KMS-11 (cell line): Measurements from ENCODE around the gene URM1.

Experiments used
- H2AFZ ChIP-seq: fragments of 200-600 bp; sonication (generic); 2 replicates; pipeline ENCODE4 v1.6.1; 2016; ENCODE audit warnings: antibody characterized with exemption, mixed run types, low read depth
- H3K27ac ChIP-seq: fragments of 200-600 bp; sonication (generic); 2 replicates; pipeline ENCODE4 v1.6.1; 2016; ENCODE audit warnings: mild to moderate bottlenecking, mixed run types
- H3K27me3 ChIP-seq: fragments of 200-600 bp; sonication (generic); 2 replicates; pipeline ENCODE4 v1.6.1; 2017; ENCODE audit warnings: mild to moderate bottlenecking, low read depth, mixed run types, moderate library complexity; ENCODE audit not compliant: insufficient read depth
- H3K36me3 ChIP-seq: fragments of 200-600 bp; sonication (generic); 2 replicates; pipeline ENCODE4 v1.6.1; 2017; ENCODE audit warnings: mild to moderate bottlenecking, mixed run types; ENCODE audit not compliant: insufficient read depth
- H3K4me1 ChIP-seq: fragments of 200-600 bp; sonication (generic); 2 replicates; pipeline ENCODE4 v1.6.1; 2016; ENCODE audit warnings: mild to moderate bottlenecking, low read depth, mixed run types; ENCODE audit not compliant: poor library complexity, severe bottlenecking
- H3K4me2 ChIP-seq: fragments of 200-600 bp; sonication (generic); 2 replicates; pipeline ENCODE4 v1.7.0; 2016; ENCODE audit warnings: mild to moderate bottlenecking, mixed run types
- H3K4me3 ChIP-seq: fragments of 200-600 bp; sonication (generic); IDR thresholded peaks from 2 replicates; pipeline ENCODE4 v1.6.1; 2017; ENCODE audit warnings: low read depth, low read length, mixed read lengths; ENCODE audit not compliant: insufficient read depth
- H3K79me2 ChIP-seq: fragments of 200-600 bp; sonication (generic); 2 replicates; pipeline ENCODE4 v1.6.1; 2016; ENCODE audit warnings: low read depth, mixed run types; ENCODE audit not compliant: insufficient read depth
- H3K9ac ChIP-seq: fragments of 200-600 bp; sonication (generic); 2 replicates; pipeline ENCODE4 v1.6.1; 2016; ENCODE audit warnings: mild to moderate bottlenecking, mixed run types
- H4K20me1 ChIP-seq: fragments of 200-600 bp; sonication (generic); 2 replicates; pipeline ENCODE4 v1.6.1; 2016; ENCODE audit warnings: mild to moderate bottlenecking, mixed run types; ENCODE audit not compliant: insufficient read depth
- CTCF ChIP-seq: fragments of 200-600 bp; sonication (generic); conservative IDR thresholded peaks from 2 replicates; pipeline ENCODE4 v1.6.1; 2017; ENCODE audit warnings: low read depth, mild to moderate bottlenecking, antibody characterized with exemption, low read length, moderate library complexity, mixed read lengths

The URM1 gene

DNA sequence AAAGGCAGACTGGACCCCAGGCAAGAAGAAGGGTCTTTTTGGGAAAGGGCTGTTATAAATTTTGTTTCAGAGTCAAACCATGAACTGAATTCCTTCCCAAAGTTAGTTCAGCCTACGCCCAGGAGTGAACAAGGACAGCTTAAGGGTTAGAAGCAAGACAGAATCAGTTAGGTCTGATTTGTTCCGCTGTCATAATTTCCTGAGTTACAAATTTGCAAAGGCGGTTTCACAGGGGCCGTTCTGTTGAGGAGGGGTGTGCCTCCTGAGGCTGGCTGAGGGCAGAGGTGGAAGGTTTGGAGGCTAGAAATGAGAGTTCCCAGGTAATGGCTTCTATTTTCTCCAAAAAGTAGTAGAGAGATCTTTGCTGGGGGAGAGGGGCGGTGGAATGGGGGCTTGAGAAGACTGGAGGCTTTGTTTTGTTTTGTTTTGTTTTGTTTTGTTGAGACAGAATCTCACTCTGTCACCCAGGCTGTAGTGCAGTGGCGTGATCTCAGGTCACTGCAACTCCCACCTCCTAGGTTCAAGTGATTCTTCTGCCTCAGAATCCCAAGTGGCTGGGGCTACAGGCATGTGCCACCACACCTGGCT, 45.4 kb downstream of the URM1 start:
- Histone ChIP-seq H3K9ac (no peak overlapping the region), H3K27me3 (peaks cover 26% of the 10 kb centered on the region), H3K27ac (no peak overlapping the region), H3K4me1 (peaks cover 15% of the 10 kb centered on the region), H3K79me2 (no peaks in the 10 kb centered on the region), H3K4me2 (no peak overlapping the region), H4K20me1 (no peaks in the 10 kb centered on the region), H3K4me3 (no peak overlapping the region), H3K36me3 (no peaks in the 10 kb centered on the region), H2AFZ (no peak overlapping the region)
- TF ChIP-seq CTCF: no peak

GRCh38 chr9:128419061-128419925, 48.1 kb downstream of the URM1 start:
- no peak for TF ChIP-seq CTCF
- Histone ChIP-seq H3K4me1 (peaks cover 9% of the 10 kb centered on the region), H3K27me3 (peaks cover 23% of the 10 kb centered on the region), H3K4me2 (peak overlapping the region; percentile 88), H3K4me3 (no peak overlapping the region), H2AFZ (peak overlapping the region; percentile 98; the same call in 1 of the 2 replicates), H3K27ac (no peak overlapping the region), H3K79me2 (no peaks in the 10 kb centered on the region), H3K9ac (no peak overlapping the region; the same call in 1 of the 2 replicates), H3K36me3 (no peaks in the 10 kb centered on the region), H4K20me1 (no peaks in the 10 kb centered on the region)

DNA sequence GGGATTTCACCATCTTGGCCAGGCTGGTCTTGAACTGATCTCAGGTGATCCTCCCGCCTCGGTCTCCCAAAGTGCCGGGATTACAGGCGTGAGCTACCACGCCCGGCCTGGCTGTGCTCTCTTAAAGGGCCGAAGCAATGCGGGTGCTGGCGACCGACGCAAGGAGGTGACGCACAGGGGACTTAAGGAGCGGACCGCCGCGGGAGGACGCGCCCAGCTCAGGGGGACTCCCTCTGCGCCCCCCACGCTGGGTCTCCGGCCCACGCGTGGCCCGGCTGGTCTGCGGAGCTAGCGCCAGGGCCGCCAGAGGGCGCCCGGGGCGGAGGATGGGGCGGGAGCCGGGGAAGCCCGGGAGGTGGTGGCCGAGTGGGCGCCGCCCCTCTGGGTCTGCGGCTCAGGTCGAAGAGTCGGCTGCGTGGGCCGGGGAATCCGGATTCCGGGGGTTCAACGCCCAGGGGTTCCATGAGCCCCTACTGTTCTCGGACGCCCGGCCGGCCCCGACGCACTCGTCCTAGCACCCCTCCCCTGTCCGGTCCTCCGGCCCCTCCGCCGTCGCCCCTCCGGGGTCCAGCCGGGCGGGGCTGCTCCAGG, 49.0 kb downstream of the URM1 start:
- TF ChIP-seq CTCF: peak; percentile 85
- no peak overlapping the region for H3K4me3 ChIP-seq
- H3K36me3 ChIP-seq: no peaks in the 10 kb centered on the region
- H2AFZ ChIP-seq: peak overlapping the region; percentile 98
- H3K4me1 ChIP-seq: peaks cover 9% of the 10 kb centered on the region
- H4K20me1 ChIP-seq: no peaks in the 10 kb centered on the region
- H3K9ac ChIP-seq: peak overlapping the region; percentile 36; the same call in 1 of the 2 replicates
- no peak overlapping the region for H3K27ac ChIP-seq
- H3K79me2 ChIP-seq: no peaks in the 10 kb centered on the region
- H3K4me2 ChIP-seq: peak overlapping the region; percentile 88
- H3K27me3 ChIP-seq: peaks cover 23% of the 10 kb centered on the region

GRCh38 chr9:128420651-128421481, 49.7 kb downstream of the URM1 start, which contains the start of gene CERCAM:
TSS of gene CERCAM (plus strand) at chr9:128420857. CDS start at chr9:128420878, 21 bp downstream.
- peak within 1 kb of the TSS; percentile 36; the same call in 1 of the 2 replicates for H3K9ac ChIP-seq
- no peaks in the 10 kb centered on the region for H4K20me1 ChIP-seq
- H3K4me1 ChIP-seq: peaks cover 9% of the 10 kb centered on the region
- H3K27me3 ChIP-seq: peaks cover 23% of the 10 kb centered on the region
- no peaks in the 10 kb centered on the region for H3K36me3 ChIP-seq
- H3K79me2 ChIP-seq: no peaks in the 10 kb centered on the region
- H3K4me2 ChIP-seq: peak within 1 kb of the TSS; percentile 88
- H2AFZ ChIP-seq: peak within 1 kb of the TSS; percentile 98
- no peak for TF ChIP-seq CTCF
- H3K4me3 ChIP-seq: no peak within 1 kb of the TSS
- H3K27ac ChIP-seq: no peak within 1 kb of the TSS
